NCI-H187 treated with DMSO at 0.1 percent for 48 hours (cell line): ENCODE data around the gene GATAD2A.
"Not testable (repeated sequence)": the region's sequence is repeated elsewhere in the genome, so short reads cannot be mapped to it uniquely, and the experiment has no call there.

Experiments used
- DNase-seq: peaks from one replicate; lab custom pipeline; 2025; lab: John Stamatoyannopoulos, UW

The GATAD2A gene

GRCh38 chr19:19447536-19448237, 42.2 kb downstream of the GATAD2A start:
- no peak for DNase-seq

GRCh38 chr19:19448238-19448544, 42.7 kb downstream of the GATAD2A start:
- no peak for DNase-seq

GRCh38 chr19:19451429-19452242, 46.2 kb downstream of the GATAD2A start:
- no peak for DNase-seq

- DNase-seq: no peak
Observed at GRCh38 chr19:19452243-19453124, 47.0 kb downstream of the GATAD2A start.

- no peak for DNase-seq
Observed at GRCh38 chr19:19453125-19453454, 47.6 kb downstream of the GATAD2A start.

- not testable (repeated sequence) for DNase-seq
Observed at GRCh38 chr19:19455166-19455919, 49.9 kb downstream of the GATAD2A start.

GRCh38 chr19:19457671-19458070, 52.2 kb downstream of the GATAD2A start:
- DNase-seq: no peak

- no peak for DNase-seq
Observed at GRCh38 chr19:19458110-19458816, 52.8 kb downstream of the GATAD2A start.

- no peak for DNase-seq
Observed at GRCh38 chr19:19459073-19459472, 53.6 kb downstream of the GATAD2A start.

- no peak for DNase-seq
Observed at GRCh38 chr19:19459707-19460251, 54.3 kb downstream of the GATAD2A start.

GRCh38 chr19:19460258-19460731, 54.8 kb downstream of the GATAD2A start:
- DNase-seq: no peak

GRCh38 chr19:19460761-19461265, 55.3 kb downstream of the GATAD2A start:
- DNase-seq: no peak

GRCh38 chr19:19461306-19461670, 55.8 kb downstream of the GATAD2A start:
- DNase-seq: no peak

GRCh38 chr19:19461671-19462622, 56.5 kb downstream of the GATAD2A start:
- DNase-seq: no peak

GRCh38 chr19:19463348-19464117, 58.1 kb downstream of the GATAD2A start:
- DNase-seq: no peak

- no peak for DNase-seq
Observed at GRCh38 chr19:19464339-19465098, 59.0 kb downstream of the GATAD2A start.

GRCh38 chr19:19465436-19466070, 60.1 kb downstream of the GATAD2A start:
- no peak for DNase-seq

- no peak for DNase-seq
Observed at GRCh38 chr19:19466201-19466600, 60.7 kb downstream of the GATAD2A start.
